ENCODE data around the gene KRT33B.
"Not testable (repeated sequence)": the region's sequence is repeated elsewhere in the genome, so short reads cannot be mapped to it uniquely, and the experiment has no call there.

Gene KRT33B

GRCh38 chr17:41387670-41388069 lies 18.1 kb upstream of the KRT33B start:
- no peak for TF ChIP-seq CTCF (IDR thresholded peaks at IDR 0.05; ENCODE audit: low read depth, low read length)
- in situ Hi-C loops (cut with HindIII; ENCODE audit: low sequenced_read_pairs): no loop called here
- no peak overlapping the region for H3K4me3 ChIP-seq (ENCODE audit: low read depth, low read length)
- no peak for DNase-seq (ENCODE audit: low read depth, low spot score)

- DNase-seq (ENCODE audit: low read depth, low spot score): no peak
- TF ChIP-seq CTCF (IDR thresholded peaks at IDR 0.05; ENCODE audit: low read depth, low read length): no peak
- in situ Hi-C loops (cut with HindIII; ENCODE audit: low sequenced_read_pairs): no loop called here
- H3K4me3 ChIP-seq (ENCODE audit: low read depth, low read length): no peak overlapping the region
Observed at GRCh38 chr17:41386227-41386626, 16.6 kb upstream of the KRT33B start.

- in situ Hi-C loops (cut with HindIII; ENCODE audit: low sequenced_read_pairs): no loop called here
- no peak for DNase-seq (ENCODE audit: low read depth, low spot score)
- no peak for TF ChIP-seq CTCF (IDR thresholded peaks at IDR 0.05; ENCODE audit: low read depth, low read length)
- no peak overlapping the region for H3K4me3 ChIP-seq (ENCODE audit: low read depth, low read length)
Observed at GRCh38 chr17:41383690-41384089, 14.1 kb upstream of the KRT33B start.

- DNase-seq (ENCODE audit: low read depth, low spot score): no peak
- H3K4me3 ChIP-seq (ENCODE audit: low read depth, low read length): no peak overlapping the region
- no peak for TF ChIP-seq CTCF (IDR thresholded peaks at IDR 0.05; ENCODE audit: low read depth, low read length)
- in situ Hi-C loops (cut with HindIII; ENCODE audit: low sequenced_read_pairs): no loop called here
Observed at GRCh38 chr17:41382394-41382793, 12.8 kb upstream of the KRT33B start.

- H3K4me3 ChIP-seq (ENCODE audit: low read depth, low read length); DNase-seq (ENCODE audit: low read depth, low spot score); in situ Hi-C loops (cut with HindIII; ENCODE audit: low sequenced_read_pairs): not testable (repeated sequence)
Observed at GRCh38 chr17:41381943-41382342, 12.3 kb upstream of the KRT33B start, which contains the start of gene KRT34. Gene KRT34 (minus strand): TSS chr17:41382306. CDS start chr17:41382246, 60 bp downstream.

GRCh38 chr17:41380091-41380490 lies 10.5 kb upstream of the KRT33B start:
- in situ Hi-C loops (cut with HindIII; ENCODE audit: low sequenced_read_pairs): not testable (repeated sequence)
- DNase-seq (ENCODE audit: low read depth, low spot score): peak; percentile 80

GRCh38 chr17:41377546-41377945 lies 7.9 kb upstream of the KRT33B start:
- TF ChIP-seq CTCF (IDR thresholded peaks at IDR 0.05; ENCODE audit: low read depth, low read length): no peak
- no peak overlapping the region for H3K4me3 ChIP-seq (ENCODE audit: low read depth, low read length)
- DNase-seq (ENCODE audit: low read depth, low spot score): peak; percentile 37
- in situ Hi-C loops (cut with HindIII; ENCODE audit: low sequenced_read_pairs): no loop called here

More at GRCh38 chr17:41380091-41380490, 10.5 kb upstream of the KRT33B start:
- H3K4me3 ChIP-seq (ENCODE audit: low read depth, low read length): not testable (repeated sequence)

GRCh38 chr17:41369023-41369422 lies 590 bp downstream of the KRT33B start:
- H3K4me3 ChIP-seq (ENCODE audit: low read depth, low read length): no peak overlapping the region
- in situ Hi-C loops (cut with HindIII; ENCODE audit: low sequenced_read_pairs): no loop called here
- DNase-seq (ENCODE audit: low read depth, low spot score): no peak
- TF ChIP-seq CTCF (IDR thresholded peaks at IDR 0.05; ENCODE audit: low read depth, low read length): no peak
